H7 (cell line): ENCODE results near the gene COCH. TPM values are rescaled to one million over a fixed set of nuclear protein-coding genes. Genes with fewer than 3 reads are reported as not detected.
"Not testable (repeated sequence)": the region's sequence is repeated elsewhere in the genome, so short reads cannot be mapped to it uniquely, and the experiment has no call there.

ENCODE experiments used
- DNase-seq: peaks from one replicate; pipeline ENCODE4 v3.0.0; 2012
- H3K27me3 ChIP-seq: 2 replicates; pipeline ENCODE4 v1.6.0; 2011; ENCODE audit warnings: mild to moderate bottlenecking, low read length; ENCODE audit not compliant: control insufficient read depth, insufficient read depth
- H3K36me3 ChIP-seq: replicated peaks from 2 replicates; pipeline ENCODE4 v1.5.1; 2011; ENCODE audit warnings: low read length; ENCODE audit not compliant: control insufficient read depth, insufficient read depth
- H3K4me3 ChIP-seq: 2 replicates; pipeline ENCODE4 v1.5.1; 2011; ENCODE audit warnings: low read depth, mild to moderate bottlenecking, control low read depth, low read length, moderate library complexity; ENCODE audit not compliant: insufficient read depth
- total RNA-seq: library from RNA; depleted of rRNA; stranded (reverse); fragments of >200 nt; shearing (Covaris generic); gene quantifications from 2 replicates; pipeline ENCODE4 v1.2.3, GENCODE V29; 2014; rRNA removed

The COCH gene
- total RNA-seq, 1 experiment from 2014 or later, result 11.4 TPM

DNA sequence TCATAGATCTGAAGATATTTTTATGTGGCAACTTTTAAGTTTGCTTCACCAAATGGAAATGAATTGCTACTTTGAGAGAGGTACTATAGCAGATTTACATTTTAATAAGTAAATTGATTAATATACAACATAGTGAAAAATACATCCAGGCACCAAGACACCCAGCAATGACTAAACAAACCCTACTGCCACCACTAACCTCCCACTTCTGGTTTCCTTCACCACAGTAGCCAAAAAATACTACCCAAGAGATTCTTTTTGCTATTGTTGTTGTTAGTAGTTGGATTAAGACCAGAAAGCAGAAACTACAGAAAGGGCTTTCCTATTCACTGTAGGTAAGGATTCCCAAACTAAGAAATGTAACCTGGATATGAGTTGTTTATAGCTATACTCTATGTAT lies 54.1 kb downstream of the COCH start:
- H3K27me3 ChIP-seq, result no peaks in the 10 kb centered on the region
- DNase-seq, result no peak
- H3K36me3 ChIP-seq, result no peaks in the 10 kb centered on the region
- no peak overlapping the region for H3K4me3 ChIP-seq

DNA sequence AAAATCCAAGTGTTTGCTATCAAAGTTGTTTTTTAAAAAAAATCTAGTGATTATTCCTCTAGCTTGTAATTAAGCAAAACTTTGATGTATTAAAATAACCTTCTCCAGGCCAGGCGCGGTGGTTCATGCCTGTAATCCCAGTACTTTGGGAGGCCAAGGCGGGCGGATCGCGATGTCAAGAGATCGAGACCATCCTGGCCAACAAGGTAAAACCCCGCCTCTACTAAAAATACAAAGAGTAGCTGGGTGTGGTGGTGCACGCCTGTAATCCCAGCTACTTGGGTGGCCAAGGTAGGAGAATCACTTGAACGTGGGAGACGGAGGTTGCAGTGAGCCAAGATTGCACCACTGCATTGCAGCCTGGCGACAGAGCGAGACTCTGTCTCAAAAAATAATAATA lies 59.6 kb downstream of the COCH start:
- not testable (repeated sequence) for DNase-seq, H3K36me3 ChIP-seq, H3K4me3 ChIP-seq, H3K27me3 ChIP-seq

DNA sequence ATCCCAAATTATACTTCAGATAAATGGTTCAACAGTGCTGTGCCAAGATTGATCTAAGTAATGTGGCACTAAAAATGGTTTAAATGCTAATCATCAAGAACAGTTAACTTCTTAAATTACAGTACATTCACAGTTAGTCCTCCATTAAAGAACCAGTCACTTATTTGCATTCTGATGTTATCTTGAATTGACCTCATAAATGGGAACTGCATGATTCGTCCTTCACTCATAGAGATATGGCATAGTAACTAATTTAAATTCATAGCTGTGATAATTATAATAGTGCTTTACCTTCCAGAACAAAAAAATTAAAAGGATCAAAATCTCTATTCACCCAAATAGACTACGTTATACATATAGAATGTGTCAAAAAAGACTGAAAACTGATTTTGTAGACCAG lies 61.1 kb downstream of the COCH start:
- no peak for DNase-seq
- peaks cover 1% of the 10 kb centered on the region; the same call in 1 of the 2 replicates for H3K36me3 ChIP-seq

GRCh38 chr14:30938617-30939016 lies 64.3 kb downstream of the COCH start:
- no peak for DNase-seq

More for the DNA sequence above, 61.1 kb downstream of the COCH start:
- Histone ChIP-seq H3K4me3 (no peak overlapping the region), H3K27me3 (no peaks in the 10 kb centered on the region)

More at GRCh38 chr14:30938617-30939016, 64.3 kb downstream of the COCH start:
- H3K27me3 ChIP-seq, result no peaks in the 10 kb centered on the region
- H3K4me3 ChIP-seq, result no peak overlapping the region
- peaks cover 1% of the 10 kb centered on the region for H3K36me3 ChIP-seq

Other genes starting within 250 kb of the COCH start
- gene AP4S1, start 151.1 kb downstream of the COCH start, total RNA-seq, result 2.7 and 4.1 TPM in 2 replicates
- gene STRN3, start 151.8 kb downstream of the COCH start, total RNA-seq, result 42.8 and 55.5 TPM in 2 replicates